ENCODE data around the gene PEAK1.

DNA sequence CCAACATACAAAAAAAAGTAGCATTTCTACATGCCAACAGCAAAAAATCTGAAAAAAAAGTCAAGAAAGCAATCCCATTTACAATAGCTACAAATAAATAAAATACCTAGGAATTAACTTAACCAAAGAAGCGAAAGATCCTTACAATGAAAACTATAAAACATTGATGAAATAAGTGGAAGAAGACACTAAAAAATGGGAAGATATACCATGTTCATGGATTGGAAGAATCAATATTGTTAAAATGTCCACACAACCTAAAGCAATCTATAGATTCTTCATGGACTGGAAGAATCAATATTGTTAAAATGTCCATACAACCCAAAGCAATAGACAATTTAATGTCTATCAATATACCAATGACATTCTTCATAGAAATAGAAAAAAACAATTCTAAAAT is 21.0 kb downstream of the PEAK1 start:
- TF ChIP-seq POLR2A (IDR thresholded peaks at IDR 0.05; ENCODE audit: low read depth) (no peak), CTCF (IDR thresholded peaks at IDR 0.05) (no peak)
